Colonic mucosa (tissue), 4 donors: ENCODE results near the gene DIP2C. TPM values are rescaled to one million over a fixed set of nuclear protein-coding genes. Genes with fewer than 3 reads are reported as not detected.

ENCODE experiments used
- DNase-seq: peaks from one replicate; pipeline ENCODE4 v3.0.0-alpha.2; 2020
- H3K27ac ChIP-seq: fragments of 200-600 bp; one replicate; pipeline ENCODE4 v1.8.0; 2021
- H3K27me3 ChIP-seq: fragments of 200-600 bp; one replicate; pipeline ENCODE4 v1.8.0; 2021
- H3K36me3 ChIP-seq: fragments of 200-600 bp; one replicate; pipeline ENCODE4 v1.8.0; 2021
- H3K4me1 ChIP-seq: fragments of 200-600 bp; one replicate; pipeline ENCODE4 v1.8.0; 2021; ENCODE audit warnings: mild to moderate bottlenecking
- H3K4me3 ChIP-seq: fragments of 200-600 bp; one replicate; pipeline ENCODE4 v1.8.0; 2021
- H3K9ac ChIP-seq, 2 donors: one replicate each; pipeline ENCODE4 v1.7.0; 2013; ENCODE audit warnings: control low read depth in 2 of 2, low read depth in 2 of 2, low read length in 2 of 2
- H3K9me3 ChIP-seq: fragments of 200-600 bp; one replicate; pipeline ENCODE4 v1.8.0; 2021
- CTCF ChIP-seq: fragments of 200-600 bp; IDR thresholded peaks from one replicate; pipeline ENCODE4 v1.8.0; 2022; ENCODE audit warnings: antibody characterized with exemption, mild to moderate bottlenecking
- intact Hi-C: fragments of 100-400 bp; cut with DNase I; formaldehyde crosslinking; loops from one replicate; pipeline ENCODE4 v1.14.1; 2022
- total RNA-seq, 2 donors: library from RNA; stranded (reverse); fragmentation: NEBNext Ultra II Directional in 1 of 2; extraction: Animal tissue kit (Norgen Biotek cat#: 25700) in 1 of 2; gene quantifications; one replicate each; pipeline ENCODE4 v1.2.1, GENCODE V29; 2021
- donor health status: healthy.
- donor health status: DM: no; HTN: no; CAD: no.
- donor health status: DM: no; HTN: no; CAD: no.

DIP2C gene
- total RNA-seq, 2 donors from 2014 or later: 7.6 to 11.2 TPM

- intact Hi-C loops: no loop called here
- Histone ChIP-seq H3K4me3 (no peak overlapping the region), H3K4me1 (no peaks in the 10 kb centered on the region), H3K27ac (no peak overlapping the region), H3K9me3 (no peaks in the 10 kb centered on the region), H3K9ac (no peak overlapping the region), H3K27me3 (no peaks in the 10 kb centered on the region), H3K36me3 (no peaks in the 10 kb centered on the region)
- no peak for DNase-seq
- TF ChIP-seq CTCF: no peak
Observed at GRCh38 chr10:393787-394438, 295.6 kb downstream of the DIP2C start.

GRCh38 chr10:393106-393745, 296.2 kb downstream of the DIP2C start:
- TF ChIP-seq CTCF: no peak
- no peak for DNase-seq
- Histone ChIP-seq H3K9ac (no peak overlapping the region), H3K4me3 (no peak overlapping the region), H3K9me3 (no peaks in the 10 kb centered on the region), H3K27me3 (no peaks in the 10 kb centered on the region), H3K4me1 (no peaks in the 10 kb centered on the region), H3K36me3 (no peaks in the 10 kb centered on the region), H3K27ac (no peak overlapping the region)
- intact Hi-C loops: no loop called here

- intact Hi-C loops: no loop called here
- Histone ChIP-seq H3K27me3 (no peaks in the 10 kb centered on the region), H3K9me3 (no peaks in the 10 kb centered on the region), H3K9ac (no peak overlapping the region), H3K36me3 (no peaks in the 10 kb centered on the region), H3K4me1 (no peaks in the 10 kb centered on the region), H3K27ac (no peak overlapping the region), H3K4me3 (no peak overlapping the region)
- DNase-seq: no peak
- TF ChIP-seq CTCF: no peak
Observed at GRCh38 chr10:392705-393037, 296.8 kb downstream of the DIP2C start.

GRCh38 chr10:391847-392704, 297.4 kb downstream of the DIP2C start:
- no peaks in the 10 kb centered on the region for H3K9me3 ChIP-seq
- no peaks in the 10 kb centered on the region for H3K36me3 ChIP-seq
- no peak overlapping the region for H3K9ac ChIP-seq
- H3K4me3 ChIP-seq: no peak overlapping the region
- DNase-seq: no peak
- no peak overlapping the region for H3K27ac ChIP-seq
- H3K27me3 ChIP-seq: no peaks in the 10 kb centered on the region
- H3K4me1 ChIP-seq: no peaks in the 10 kb centered on the region
- no peak for TF ChIP-seq CTCF
- intact Hi-C loops: no loop called here

GRCh38 chr10:391305-391704, 298.2 kb downstream of the DIP2C start:
- H3K27ac ChIP-seq: no peak overlapping the region
- no peaks in the 10 kb centered on the region for H3K4me1 ChIP-seq
- intact Hi-C loops: no loop called here
- no peak overlapping the region for H3K4me3 ChIP-seq
- H3K9me3 ChIP-seq: no peaks in the 10 kb centered on the region
- no peaks in the 10 kb centered on the region for H3K36me3 ChIP-seq
- no peaks in the 10 kb centered on the region for H3K27me3 ChIP-seq
- no peak overlapping the region for H3K9ac ChIP-seq
- DNase-seq: no peak
- no peak for TF ChIP-seq CTCF
